Inflammatory macrophage treated with lipopolysaccharide for 1 hour (primary cell): ENCODE results near the gene LRRC4C.
"Not testable (repeated sequence)": the region's sequence is repeated elsewhere in the genome, so short reads cannot be mapped to it uniquely, and the experiment has no call there.

Source experiments
- DNase-seq, 2 donors: peaks; one replicate each; pipeline ENCODE4 v3.0.0-alpha.2; 2020 to 2022

LRRC4C gene

GRCh38 chr11:40619654-40620053 lies 839.8 kb downstream of the LRRC4C start:
- no peak for DNase-seq

DNA sequence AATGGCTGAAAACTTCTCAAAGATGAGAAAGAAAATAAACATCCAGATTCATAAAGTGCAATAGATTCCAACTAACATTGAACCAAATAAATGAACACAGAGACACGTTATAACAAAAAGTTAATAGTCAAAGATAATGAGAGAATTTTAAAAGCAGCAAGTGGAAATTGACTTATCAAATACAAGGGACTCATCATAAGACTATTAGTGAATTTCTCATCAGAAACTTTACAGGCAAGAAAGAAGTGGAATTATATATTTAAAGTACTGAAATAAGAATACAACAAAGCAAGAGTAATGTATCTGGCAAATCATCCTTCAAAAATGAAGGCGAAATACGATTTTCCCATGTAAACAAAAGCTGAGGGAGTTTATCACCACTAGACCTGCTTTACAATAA lies 852.7 kb downstream of the LRRC4C start:
- DNase-seq, result no peak

- DNase-seq, result no peak
Measured at GRCh38 chr11:40602866-40603552, 856.4 kb downstream of the LRRC4C start.

DNA sequence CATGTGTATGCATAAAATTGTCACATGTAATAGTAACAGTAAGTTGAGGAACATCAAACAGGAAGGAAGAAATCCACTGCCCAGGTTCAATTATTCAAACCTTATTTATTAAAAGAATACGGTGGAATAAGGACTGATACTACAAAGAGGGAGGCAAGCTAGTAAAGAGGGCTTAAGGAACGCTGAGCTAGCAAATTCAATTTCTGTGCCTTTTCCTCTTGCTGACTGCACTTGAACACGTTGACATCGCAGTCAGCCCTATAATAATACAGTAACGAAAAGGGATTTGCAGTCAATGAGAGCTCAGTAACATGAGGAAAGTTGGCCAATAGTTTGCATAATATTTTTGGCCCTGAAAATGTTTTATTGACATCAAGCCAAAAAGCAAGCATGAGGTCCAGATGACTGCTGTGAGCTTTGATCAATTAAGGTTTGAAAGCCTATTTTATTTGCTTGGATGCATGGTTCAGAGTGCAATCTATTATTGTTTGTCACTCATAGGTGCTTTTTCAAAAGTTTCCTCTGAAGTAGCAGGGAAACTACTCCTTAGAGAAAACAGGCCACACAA lies 861.8 kb downstream of the LRRC4C start:
- DNase-seq, result no peak

DNA sequence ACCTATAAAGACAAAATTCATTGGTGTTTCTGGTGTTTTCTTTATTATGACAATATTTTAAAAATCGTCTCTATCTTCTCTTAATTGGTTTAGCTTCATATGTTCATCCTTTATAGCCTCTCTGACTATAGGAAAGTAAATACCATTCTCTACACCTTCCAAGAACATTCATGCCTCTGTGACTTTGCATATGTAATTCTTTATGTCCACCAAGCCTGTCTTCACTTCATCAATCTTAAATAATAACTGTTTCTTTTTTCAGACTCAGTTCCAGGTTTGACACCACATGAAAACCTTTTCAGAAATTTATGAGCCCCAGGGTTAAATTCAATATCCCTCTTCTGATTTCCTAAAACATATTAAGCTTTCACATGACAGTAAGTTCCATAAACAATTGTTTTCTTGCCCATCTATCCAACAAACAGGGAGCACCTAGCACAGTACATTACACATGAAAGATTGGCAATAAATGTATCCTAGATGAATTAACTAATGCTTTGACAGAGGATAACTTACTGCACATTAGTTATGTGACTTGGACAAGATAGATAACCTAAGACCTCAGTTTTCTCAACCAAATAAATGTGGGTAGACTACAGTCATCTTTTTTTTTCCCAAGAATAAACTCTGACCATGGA lies 886.1 kb downstream of the LRRC4C start:
- DNase-seq, result no peak

- no peak for DNase-seq
Measured at GRCh38 chr11:40569947-40570531, 889.4 kb downstream of the LRRC4C start.

DNA sequence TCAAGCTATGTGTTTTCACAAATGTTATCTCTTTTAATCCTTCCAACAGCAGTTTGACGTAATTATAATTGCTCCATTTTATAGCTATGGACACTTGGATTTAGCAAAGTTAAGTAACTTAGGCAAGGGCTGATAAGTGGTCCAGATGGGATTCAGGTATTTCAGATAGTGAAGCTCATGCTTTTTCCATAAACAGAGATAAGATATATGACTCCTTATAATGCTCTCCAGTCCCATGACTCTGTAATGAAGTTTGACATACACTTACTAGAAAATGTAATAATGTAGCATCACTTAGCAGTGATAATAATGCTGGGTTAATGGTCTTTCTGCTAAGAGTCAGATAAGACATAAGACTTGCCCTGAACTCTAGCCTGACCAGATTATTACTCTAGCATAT lies 892.1 kb downstream of the LRRC4C start:
- no peak for DNase-seq

GRCh38 chr11:40544162-40544561 lies 915.3 kb downstream of the LRRC4C start:
- DNase-seq, result no peak

DNA sequence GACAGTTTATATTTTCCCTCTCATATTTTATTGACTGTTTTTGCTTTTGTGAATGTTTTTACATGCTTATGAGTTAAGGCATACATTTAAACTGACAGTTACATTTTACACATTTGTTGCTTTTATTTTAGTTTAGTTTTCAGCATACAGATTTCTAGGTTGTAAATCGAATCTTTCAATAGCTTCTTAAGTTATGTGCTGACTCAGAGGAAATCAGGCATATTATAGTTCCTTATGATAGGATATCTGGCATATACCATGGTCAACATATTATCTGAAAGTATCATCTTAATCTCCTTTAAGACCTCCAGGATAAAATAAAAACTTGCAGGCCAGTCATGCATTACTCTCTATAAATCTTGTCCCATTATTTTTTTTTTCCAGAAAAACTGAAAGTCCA lies 916.6 kb downstream of the LRRC4C start:
- no peak for DNase-seq

DNA sequence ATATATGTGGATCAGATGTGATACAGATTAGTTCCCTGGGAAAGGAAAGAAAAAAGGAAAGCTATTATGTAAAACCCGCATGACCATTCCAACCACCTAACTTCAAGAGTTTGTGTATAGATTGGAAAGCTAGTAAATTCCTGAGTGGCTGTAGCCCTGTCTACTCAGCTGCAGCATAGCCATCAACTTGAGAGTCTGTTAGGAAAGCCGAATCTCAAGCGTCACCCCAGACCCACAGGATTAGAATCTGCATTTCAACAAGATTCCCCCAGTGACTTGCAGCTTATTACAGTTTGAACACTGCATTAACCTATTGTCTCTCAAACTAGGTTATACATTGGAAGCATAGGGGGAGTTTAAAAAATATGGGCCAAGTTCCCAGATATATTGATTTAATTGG lies 921.7 kb downstream of the LRRC4C start:
- no peak for DNase-seq

DNA sequence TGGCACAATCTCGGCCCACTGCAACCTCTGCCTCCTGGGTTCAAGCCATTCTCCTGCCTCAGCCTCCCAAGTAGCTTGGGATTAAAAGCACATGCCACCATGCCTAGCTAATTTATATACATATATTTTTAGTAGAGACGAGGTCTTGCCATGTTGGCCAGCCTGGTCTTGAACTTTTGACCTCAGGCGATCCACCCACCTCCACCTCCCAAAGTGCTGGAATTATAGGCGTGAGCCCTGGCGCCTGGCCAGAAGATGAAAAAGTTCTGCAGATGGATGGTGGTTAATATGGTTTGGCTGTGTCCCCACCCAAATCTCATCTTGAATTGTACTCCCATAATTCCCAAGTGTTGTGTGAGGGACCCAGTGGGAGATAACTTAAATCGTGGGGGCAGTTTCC lies 937.4 kb downstream of the LRRC4C start:
- DNase-seq, result not testable (repeated sequence)

DNA sequence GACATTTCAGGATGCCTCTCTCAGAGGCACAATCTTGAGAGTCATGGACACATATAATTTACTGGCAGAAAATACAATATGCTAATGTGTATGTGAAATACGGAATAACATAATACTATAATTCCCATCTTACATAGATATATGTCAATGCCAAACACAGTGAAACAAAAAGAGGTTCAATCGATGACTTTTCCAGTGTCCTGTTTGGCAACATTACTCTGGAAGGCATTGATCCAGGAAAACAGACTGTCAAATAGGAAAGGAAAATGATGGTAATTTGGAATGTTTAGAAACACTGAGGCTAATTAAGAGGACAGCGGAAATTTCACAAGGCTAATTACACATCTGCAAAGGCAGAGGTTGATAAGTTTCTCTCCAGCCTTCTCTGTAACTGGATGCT lies 942.3 kb downstream of the LRRC4C start:
- DNase-seq, result no peak

DNA sequence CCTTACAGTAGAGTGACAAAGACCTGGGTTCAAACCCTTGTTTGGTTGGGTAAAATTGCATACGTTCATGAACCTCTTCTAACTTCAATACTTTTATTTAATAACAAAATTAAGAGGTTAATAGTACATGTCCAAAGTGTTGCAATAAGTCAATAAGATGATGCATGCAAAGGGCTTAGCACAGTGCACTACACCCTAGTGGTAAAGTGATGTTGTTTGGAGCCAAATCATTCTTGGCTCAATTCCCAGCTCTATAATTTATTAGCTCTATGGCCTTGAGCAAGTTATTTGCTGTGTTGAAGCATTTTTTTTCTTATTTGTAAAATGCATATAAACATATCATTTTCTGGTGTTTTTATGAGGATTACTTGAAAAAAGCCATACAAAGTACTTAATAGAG lies 945.3 kb downstream of the LRRC4C start:
- no peak for DNase-seq

- DNase-seq, result no peak
Measured at GRCh38 chr11:40513281-40513680, 946.2 kb downstream of the LRRC4C start.

DNA sequence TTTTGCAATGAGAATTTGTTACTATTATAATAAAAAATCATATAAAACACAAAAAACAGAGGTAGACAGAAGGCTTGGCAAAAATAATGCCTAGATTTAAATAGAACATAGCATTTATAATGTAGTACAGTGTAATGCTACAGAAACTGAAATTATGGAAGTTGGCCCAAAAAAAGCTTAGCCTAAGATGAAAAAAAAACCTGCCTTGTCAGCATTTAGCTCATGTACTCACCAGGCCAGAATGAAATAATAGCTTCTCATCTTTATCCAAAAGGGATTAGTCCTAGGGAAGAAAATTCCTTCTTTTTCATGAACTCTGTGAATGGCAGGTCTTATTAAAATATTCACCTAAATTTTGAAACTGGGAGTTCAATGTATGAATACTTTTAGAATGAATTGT lies 951.1 kb downstream of the LRRC4C start:
- DNase-seq, result no peak

- DNase-seq, result no peak
Measured at GRCh38 chr11:40506226-40506625, 953.2 kb downstream of the LRRC4C start.

DNA sequence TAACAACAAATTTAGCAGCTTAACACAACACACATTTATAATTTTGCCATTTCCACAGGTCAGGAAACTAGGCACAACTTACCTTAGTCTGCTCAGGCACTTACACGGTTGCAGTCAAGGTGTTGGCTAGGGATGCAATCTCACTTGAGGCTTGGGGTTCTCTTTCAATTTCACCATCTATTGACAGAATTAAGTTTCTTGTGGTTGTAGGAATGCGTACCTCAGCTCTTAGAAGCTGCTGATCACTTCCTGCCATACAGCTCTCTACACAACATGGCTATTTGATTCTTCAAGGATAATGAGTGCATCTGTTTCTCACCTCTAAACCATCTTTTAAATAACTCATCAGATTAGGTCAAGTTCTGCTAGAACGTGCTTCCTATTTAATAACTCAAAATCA lies 968.1 kb downstream of the LRRC4C start:
- no peak for DNase-seq

DNA sequence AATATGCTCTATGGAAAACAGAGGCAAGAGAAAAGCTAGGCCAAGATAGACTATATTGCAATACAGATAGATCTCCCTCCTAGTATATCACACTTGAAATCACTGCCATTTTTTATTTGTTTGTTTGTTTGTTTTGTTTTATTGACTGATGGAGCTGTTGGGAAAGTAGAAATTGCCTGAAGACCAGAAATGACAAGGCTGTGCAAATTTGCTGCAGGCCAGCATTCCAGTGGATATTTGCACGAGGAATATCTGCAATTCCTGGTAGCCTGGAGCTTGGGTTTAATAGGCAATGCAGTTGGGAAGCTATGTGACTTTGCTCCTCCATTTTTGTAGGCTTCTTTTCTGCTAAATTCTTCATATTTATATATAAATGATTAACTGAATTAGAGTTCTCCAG lies 991.7 kb downstream of the LRRC4C start:
- no peak for DNase-seq

DNA sequence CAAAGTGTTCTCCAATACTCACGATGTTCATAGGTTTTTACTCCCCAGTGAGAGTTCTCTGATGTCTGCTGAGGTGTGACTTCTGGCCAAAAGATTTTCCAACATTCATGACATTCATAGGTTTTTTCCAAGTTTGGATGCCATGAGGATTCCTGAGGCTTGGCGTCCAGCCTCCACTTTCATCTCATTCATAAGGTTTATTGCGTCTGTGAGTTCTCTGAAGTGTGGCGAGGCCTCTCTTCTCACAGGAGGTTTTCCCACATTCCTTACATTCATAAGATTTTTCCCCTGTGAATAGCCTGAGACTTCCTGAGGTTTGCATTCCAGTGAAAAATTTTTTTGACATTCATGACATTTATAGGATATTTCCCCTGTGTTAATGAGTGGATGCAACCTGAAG lies 1014.1 kb downstream of the LRRC4C start:
- DNase-seq, result no peak

GRCh38 chr11:40444151-40444550 lies 1015.3 kb downstream of the LRRC4C start:
- no peak for DNase-seq

GRCh38 chr11:40435344-40435743 lies 1024.1 kb downstream of the LRRC4C start:
- DNase-seq, result no peak

GRCh38 chr11:40434926-40435325 lies 1024.5 kb downstream of the LRRC4C start:
- DNase-seq, result no peak

GRCh38 chr11:40432358-40432757 lies 1027.1 kb downstream of the LRRC4C start:
- no peak for DNase-seq

DNA sequence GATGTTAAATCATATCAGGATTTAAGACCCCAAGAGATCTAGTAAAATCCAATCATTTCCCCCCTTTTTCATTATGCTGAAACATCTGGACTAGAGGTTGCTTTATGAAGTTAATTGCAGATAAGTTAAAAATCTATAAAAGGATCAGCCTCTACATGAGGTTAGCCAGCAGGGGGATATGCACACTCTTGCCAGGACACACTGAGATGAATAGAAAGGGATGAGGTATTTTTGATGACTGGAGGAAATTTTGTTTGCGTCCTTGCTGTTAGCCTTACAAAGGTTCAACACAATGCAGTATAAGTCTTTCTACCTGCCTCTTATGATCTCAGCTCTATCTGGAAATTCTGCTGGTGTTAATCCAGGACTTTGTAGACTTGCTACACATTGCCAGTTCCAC lies 1034.3 kb downstream of the LRRC4C start:
- DNase-seq, result no peak
